A172 (cell line): ENCODE measurements around the gene PSMD14. TPM values are rescaled to one million over a fixed set of nuclear protein-coding genes. Genes with fewer than 3 reads are reported as not detected.
"Not testable (repeated sequence)": the region's sequence is repeated elsewhere in the genome, so short reads cannot be mapped to it uniquely, and the experiment has no call there.

Experiments
- DNase-seq: peaks from one replicate; pipeline ENCODE4 v3.0.0-alpha.2; 2015; ENCODE audit warnings: low spot score
- total RNA-seq: library from RNA; depleted of rRNA; stranded (reverse); fragments of >200 nt; shearing (Covaris generic); gene quantifications from 2 replicates; pipeline ENCODE4 v1.2.3, GENCODE V29; 2014; rRNA removed

PSMD14 gene
- 304 and 319 TPM in 2 replicates for total RNA-seq

GRCh38 chr2:161308178-161308955 is at the start of gene PSMD14:
TSS of gene PSMD14 (plus strand) at chr2:161308425. CDS start at chr2:161318826, 10,401 bp downstream.
- peak; percentile 91 for DNase-seq

DNA sequence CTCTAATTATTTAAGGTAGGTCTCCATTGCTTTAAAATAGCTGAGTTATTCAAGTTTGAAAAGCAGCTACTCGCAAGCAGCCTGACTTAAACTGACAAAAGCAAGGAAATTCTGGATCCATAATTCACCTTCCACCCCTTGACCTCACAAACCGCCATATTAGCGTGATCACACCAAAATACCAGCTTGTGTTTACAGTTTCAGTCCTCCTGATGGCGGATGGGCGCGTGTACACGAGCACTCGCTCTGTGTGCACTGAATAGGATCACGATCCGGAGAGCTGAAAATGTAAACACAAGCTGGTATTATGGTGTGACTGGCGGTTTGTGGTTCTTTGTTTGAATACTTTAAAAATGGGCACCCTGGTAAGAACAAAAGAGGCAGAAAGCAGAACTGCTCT is 42.4 kb upstream of the PSMD14 start:
- DNase-seq: no peak

DNA sequence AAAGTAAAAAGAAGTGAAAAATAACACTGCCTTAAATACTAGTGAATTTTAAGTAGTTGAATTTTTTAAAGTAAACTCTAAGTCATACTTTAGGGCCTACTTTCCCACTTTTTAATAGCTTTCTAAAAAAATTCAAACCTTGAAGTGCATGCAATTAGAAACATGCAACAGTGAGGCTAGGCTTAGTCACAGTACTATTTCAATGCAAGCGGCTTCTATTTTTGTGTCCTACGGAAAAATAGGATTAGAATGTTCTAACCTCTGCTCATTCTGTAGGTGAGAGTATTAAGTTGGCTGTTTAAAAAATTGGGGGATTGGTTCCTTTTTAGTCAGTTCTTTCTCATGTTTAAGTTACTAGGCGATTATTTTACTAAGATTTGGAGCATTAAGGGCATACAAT is 39.1 kb upstream of the PSMD14 start:
- DNase-seq: no peak

- peak; percentile 54 for DNase-seq
Measured at GRCh38 chr2:161273038-161273760, 35.0 kb upstream of the PSMD14 start.

GRCh38 chr2:161278564-161279229 is 29.5 kb upstream of the PSMD14 start:
- DNase-seq: peak; percentile 10

DNA sequence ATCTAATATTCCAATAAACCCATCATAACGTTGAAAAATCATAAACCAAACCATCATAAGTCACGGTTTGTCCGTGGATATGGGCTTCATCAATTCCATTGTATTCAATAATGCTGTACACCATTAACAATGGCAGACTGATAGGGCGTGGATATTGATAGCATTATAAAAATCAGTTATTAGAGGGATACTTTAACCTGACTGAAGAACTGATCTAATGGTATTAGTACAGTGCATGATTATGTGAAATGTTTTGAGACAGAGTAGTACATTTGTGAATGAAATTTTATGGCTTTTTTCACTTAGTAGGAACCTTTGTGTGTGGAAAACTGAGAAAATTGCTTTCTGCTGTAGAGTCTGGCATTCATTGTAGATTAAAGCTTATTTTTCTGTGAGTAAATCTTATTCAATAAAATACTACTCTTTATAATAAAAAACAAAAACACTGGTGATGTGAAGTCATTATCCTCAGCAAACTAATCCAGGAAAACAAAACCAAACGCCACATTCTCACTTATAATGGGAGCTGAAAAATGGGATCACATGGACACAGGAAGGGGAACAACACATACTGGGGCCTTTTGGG is 28.9 kb upstream of the PSMD14 start:
- not testable (repeated sequence) for DNase-seq

GRCh38 chr2:161280906-161281323 is 27.3 kb upstream of the PSMD14 start:
- DNase-seq: peak; percentile 42

DNA sequence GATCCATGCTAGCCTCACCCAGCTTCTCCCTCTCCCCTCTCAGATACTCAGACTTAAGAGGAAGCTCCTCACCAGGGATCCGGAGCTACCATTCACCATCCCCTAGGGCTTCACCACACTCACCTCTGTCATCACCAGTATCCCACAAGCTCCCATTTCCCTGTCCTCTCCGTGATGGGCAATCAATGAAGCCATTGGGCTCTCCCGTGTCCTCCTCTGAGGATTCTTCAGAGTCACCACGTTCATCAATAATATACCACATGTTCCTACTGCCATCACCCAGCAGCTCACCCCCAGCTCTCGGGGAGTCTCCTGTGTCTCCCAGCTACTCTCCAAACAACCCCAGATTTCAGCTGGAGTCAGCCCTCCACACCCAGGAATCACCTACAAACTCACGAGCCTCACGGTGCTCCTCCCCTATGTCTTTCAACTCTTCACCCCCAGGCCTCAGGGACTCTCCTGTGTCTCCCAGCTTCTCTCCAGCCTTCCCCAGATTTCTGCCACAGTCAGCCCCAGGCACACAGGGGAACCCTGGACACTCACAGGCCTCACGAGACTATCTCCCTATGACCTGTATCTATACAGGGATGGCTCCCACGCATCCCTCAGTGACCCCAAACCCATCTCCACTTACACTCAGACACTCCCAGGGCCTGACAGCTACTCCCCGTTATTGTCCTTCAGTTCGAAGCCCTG is 26.5 kb upstream of the PSMD14 start:
- DNase-seq: not testable (repeated sequence)

GRCh38 chr2:161282311-161282644 is 25.9 kb upstream of the PSMD14 start:
- DNase-seq: not testable (repeated sequence)

DNA sequence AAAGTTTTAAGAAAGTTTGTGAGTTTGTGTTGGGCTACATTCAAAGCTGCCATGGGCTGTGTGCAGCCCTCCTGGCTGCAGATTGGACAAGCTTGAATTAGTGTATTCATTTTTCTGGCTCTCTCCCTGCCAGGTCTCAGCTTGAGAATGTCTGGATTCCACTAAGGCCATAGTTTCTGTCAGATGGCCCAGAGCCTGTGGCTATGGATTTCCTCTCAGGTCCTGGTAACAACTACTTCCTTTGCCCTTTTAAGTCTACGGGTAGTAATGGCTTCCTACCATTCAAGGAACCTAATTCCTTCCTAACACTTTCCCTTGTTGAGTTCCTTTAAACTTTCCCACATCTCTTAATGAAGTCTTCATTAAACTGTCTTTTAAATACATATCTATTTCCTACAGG is 24.3 kb upstream of the PSMD14 start:
- DNase-seq: no peak

GRCh38 chr2:161303535-161304050 is 4.6 kb upstream of the PSMD14 start:
- DNase-seq: no peak

DNA sequence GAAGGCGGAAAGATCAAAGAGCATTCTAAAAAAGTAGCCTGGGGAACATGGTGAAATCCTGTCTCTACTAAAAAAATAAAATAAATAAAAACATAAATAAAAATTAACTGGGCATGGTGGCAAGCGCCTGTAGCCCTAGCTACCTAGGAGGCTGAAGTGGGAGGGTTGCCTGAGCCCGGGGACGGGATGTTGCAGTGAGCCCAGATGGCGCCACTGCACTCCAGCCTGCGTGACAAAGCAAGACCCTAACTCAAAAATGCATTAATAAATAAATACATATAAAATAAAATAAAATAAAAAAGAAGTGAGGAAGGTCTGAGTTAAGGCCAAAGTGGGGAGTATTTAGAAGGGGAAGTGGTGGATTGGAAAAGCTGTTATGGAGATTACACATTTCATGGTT is 1.3 kb upstream of the PSMD14 start:
- DNase-seq: no peak

DNA sequence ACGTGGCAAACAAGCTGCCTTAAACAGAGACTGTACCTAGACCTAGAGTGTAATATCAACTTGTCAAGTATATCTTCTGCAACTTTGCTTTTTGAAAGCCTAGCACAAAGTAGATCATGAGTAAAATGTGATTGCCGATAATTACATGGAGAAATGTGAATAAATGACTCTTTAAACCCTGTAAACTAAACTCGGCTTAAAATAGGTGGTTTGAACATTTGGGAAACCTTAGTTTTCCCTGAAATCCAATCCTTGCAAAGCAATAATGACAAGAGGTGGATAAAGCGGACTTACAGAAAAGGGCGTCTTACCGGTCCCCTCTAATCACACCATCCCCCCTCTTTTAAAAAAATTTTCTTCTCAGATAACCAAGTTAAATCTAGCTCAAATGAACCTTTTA is 549 bp upstream of the PSMD14 start:
- peak; percentile 3 for DNase-seq

DNA sequence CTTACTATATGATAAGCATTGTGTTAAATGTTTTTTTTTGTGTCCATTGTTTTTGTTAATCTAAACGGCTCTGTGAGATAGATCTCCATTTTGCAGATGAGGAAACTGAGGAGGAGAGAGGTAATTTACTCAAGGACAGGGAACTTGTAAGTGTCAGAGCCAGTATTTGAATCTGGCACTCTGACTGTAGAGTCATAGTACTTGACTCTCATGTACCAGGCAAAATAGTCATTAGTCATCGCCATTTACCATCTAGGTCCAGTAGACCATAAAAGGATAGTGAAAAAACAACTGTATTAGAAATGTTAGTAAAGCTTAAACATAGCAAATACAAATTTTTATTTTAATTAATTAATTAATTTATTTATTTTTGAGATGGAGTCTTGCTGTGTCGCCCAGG is 4.8 kb downstream of the PSMD14 start:
- DNase-seq: peak; percentile 23

DNA sequence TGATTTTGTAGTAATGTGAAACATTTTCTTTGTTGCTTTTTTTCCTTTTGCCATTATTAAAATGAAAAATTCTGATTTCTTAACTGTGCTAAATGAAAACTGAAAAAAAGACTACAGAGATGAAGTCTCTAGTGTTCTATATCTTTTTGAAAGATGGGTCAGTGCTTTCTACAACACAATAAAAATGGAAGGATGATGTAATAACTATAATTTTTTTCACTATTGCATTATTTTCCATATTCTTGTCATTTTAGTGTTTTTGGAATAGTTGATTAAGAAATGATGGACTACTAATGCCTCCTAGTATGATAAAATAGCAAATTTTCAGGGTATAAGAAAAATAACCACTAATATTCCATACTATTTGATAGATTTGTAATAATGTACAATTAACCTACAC is 7.2 kb downstream of the PSMD14 start:
- no peak for DNase-seq

DNA sequence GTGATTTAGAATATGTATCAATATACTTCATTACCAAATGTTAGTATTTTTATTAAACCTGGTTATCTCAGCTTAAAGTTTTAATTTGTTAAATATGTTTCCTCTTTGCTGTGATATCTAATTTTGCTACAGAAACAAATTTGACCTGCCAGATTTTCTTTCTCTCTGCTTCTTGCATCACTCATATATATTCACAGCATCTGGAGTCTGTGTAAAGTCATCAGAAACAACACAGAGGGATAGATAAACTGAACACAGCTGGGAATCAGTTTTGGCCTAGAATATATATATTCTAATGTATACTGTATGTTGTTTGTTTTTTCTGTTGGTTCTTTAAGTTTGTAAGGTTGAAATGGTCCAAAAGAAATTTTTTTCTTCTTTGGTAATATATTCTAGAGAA is 8.5 kb downstream of the PSMD14 start:
- DNase-seq: no peak

GRCh38 chr2:161321944-161322648 is 13.9 kb downstream of the PSMD14 start:
- no peak for DNase-seq

- no peak for DNase-seq
Measured at GRCh38 chr2:161324876-161325275, 16.7 kb downstream of the PSMD14 start.

DNA sequence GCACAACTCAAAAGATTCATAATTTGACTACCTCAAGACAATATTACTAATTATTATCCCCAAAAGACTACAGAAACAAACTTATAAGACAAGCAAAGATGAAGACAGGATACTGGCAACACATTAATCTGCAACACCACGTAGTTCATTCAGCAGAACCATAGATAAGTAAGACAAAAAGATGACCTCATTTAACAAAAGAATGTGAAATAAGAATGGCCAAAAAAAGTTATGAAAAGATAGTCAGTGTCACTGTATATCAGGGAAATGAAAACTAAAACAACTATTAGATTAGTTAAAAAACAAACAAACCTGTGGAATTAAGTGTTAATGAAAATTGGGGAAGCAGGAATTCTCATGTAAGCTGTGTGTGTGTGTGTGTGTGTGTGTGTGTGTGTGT is 19.4 kb downstream of the PSMD14 start:
- no peak for DNase-seq

DNA sequence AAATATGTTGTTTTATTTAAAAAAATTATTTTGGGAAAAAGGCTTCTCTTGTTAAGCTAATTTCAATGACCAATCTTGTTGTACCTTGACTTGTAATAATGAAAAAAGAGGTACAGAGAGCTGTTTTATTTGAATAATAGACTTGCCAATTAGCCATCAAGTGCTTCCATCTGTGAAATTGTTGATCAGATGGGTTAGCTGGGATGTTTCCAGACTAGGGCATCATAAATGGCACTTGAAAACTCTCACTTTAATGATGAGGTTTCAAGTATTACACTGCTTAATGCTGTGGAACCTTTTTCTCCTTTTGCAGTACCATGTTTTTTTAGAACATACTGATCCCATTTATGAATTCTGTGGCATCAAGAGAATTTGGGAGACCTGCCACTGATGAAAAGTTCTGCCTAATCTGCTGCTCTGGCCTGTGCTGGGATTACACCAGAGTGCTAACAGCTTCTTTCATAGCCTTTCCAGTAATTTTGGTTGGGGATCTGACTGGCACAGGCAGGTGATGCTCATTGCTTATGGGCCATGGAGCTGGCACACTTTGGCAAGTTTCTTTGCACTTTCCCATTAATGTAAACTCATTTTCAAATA is 24.2 kb downstream of the PSMD14 start:
- DNase-seq: no peak
